Kidney tubule cell (primary cell): ENCODE results near the gene DNER.
"Not testable (repeated sequence)": the region's sequence is repeated elsewhere in the genome, so short reads cannot be mapped to it uniquely, and the experiment has no call there.

Experiments
- DNase-seq: peaks from one replicate; pipeline ENCODE4 v3.0.0-alpha.2; 2018; ENCODE audit warnings: low spot score

Gene DNER

GRCh38 chr2:229620289-229620688, 94.1 kb downstream of the DNER start:
- DNase-seq: no peak

- no peak for DNase-seq
Observed at GRCh38 chr2:229616433-229616832, 97.9 kb downstream of the DNER start.

- not testable (repeated sequence) for DNase-seq
Observed at GRCh38 chr2:229614021-229614420, 100.3 kb downstream of the DNER start.

GRCh38 chr2:229612384-229612971, 101.9 kb downstream of the DNER start:
- no peak for DNase-seq

- no peak for DNase-seq
Observed at GRCh38 chr2:229611360-229611759, 103.0 kb downstream of the DNER start.

- DNase-seq: no peak
Observed at GRCh38 chr2:229610872-229611271, 103.5 kb downstream of the DNER start.

- DNase-seq: no peak
Observed at GRCh38 chr2:229610333-229610732, 104.0 kb downstream of the DNER start.

GRCh38 chr2:229601936-229602335, 112.4 kb downstream of the DNER start:
- no peak for DNase-seq

- DNase-seq: no peak
Observed at GRCh38 chr2:229601396-229601795, 113.0 kb downstream of the DNER start.

GRCh38 chr2:229598227-229598626, 116.1 kb downstream of the DNER start:
- DNase-seq: no peak

GRCh38 chr2:229596796-229597195, 117.6 kb downstream of the DNER start:
- no peak for DNase-seq

GRCh38 chr2:229591611-229592010, 122.7 kb downstream of the DNER start:
- DNase-seq: no peak

GRCh38 chr2:229586746-229587705, 127.3 kb downstream of the DNER start:
- DNase-seq: peak; percentile 77

- peak; percentile 31 for DNase-seq
Observed at GRCh38 chr2:229586012-229586411, 128.3 kb downstream of the DNER start.

- no peak for DNase-seq
Observed at GRCh38 chr2:229582151-229582550, 132.2 kb downstream of the DNER start.

GRCh38 chr2:229578052-229578846, 136.1 kb downstream of the DNER start:
- no peak for DNase-seq

GRCh38 chr2:229575569-229576315, 138.6 kb downstream of the DNER start:
- DNase-seq: no peak

GRCh38 chr2:229572507-229573271, 141.7 kb downstream of the DNER start:
- no peak for DNase-seq

- no peak for DNase-seq
Observed at GRCh38 chr2:229571243-229571642, 143.1 kb downstream of the DNER start.

GRCh38 chr2:229566370-229566769, 148.0 kb downstream of the DNER start:
- DNase-seq: no peak

- no peak for DNase-seq
Observed at GRCh38 chr2:229564300-229564907, 150.0 kb downstream of the DNER start.
